DND-41 (cell line): Measurements from ENCODE around the gene NR0B1.

Experiments
- ATAC-seq: fragments of 200-7000 bp; cut with Tn5 transposase; 3 replicates; pipeline ENCODE4 v1.9.1; 2021; ENCODE audit warnings: low read depth; ENCODE audit not compliant: insufficient read depth
- DNase-seq: peaks from one replicate; pipeline ENCODE4 v3.0.0-alpha.2; 2020
- H2AFZ ChIP-seq: 2 replicates; pipeline ENCODE4 v1.6.0; 2012; ENCODE audit warnings: low read depth, low read length
- H3K27ac ChIP-seq: 2 replicates; pipeline ENCODE4 v1.5.1; 2012; ENCODE audit warnings: low read length, inconsistent platforms
- H3K27me3 ChIP-seq: fragments of 200-600 bp; sonication (generic); 2 replicates; pipeline ENCODE4 v1.6.0; 2012; ENCODE audit warnings: low read length, mild to moderate bottlenecking, inconsistent platforms; ENCODE audit not compliant: insufficient read depth, poor library complexity
- H3K36me3 ChIP-seq: 2 replicates; pipeline ENCODE4 v1.5.1; 2012; ENCODE audit warnings: low read length, inconsistent platforms; ENCODE audit not compliant: insufficient read depth
- H3K4me1 ChIP-seq: 2 replicates; pipeline ENCODE4 v1.5.1; 2012; ENCODE audit warnings: mild to moderate bottlenecking, low read length; ENCODE audit not compliant: insufficient read depth
- H3K4me2 ChIP-seq: 2 replicates; pipeline ENCODE4 v1.6.0; 2012; ENCODE audit warnings: mild to moderate bottlenecking, moderate library complexity, low read length, inconsistent platforms; ENCODE audit not compliant: insufficient read depth
- H3K4me3 ChIP-seq, 2 experiments: fragments of 200-600 bp in 1 of 2; shearing (Covaris generic) in 1 of 2; 2 replicates each; pipeline ENCODE4 v1.5.1; 2012 to 2016; ENCODE audit warnings: inconsistent platforms in 2 of 2, low read length in 2 of 2, mild to moderate bottlenecking in 2 of 2, low read depth in 1 of 2, moderate library complexity in 1 of 2
- H3K79me2 ChIP-seq: 2 replicates; pipeline ENCODE4 v1.6.0; 2012; ENCODE audit warnings: low read length, inconsistent platforms; ENCODE audit not compliant: insufficient read depth
- H3K9ac ChIP-seq: 2 replicates; pipeline ENCODE4 v1.6.0; 2012; ENCODE audit warnings: low read depth, mild to moderate bottlenecking, inconsistent platforms, low read length, moderate library complexity
- H3K9me3 ChIP-seq: 2 replicates; pipeline ENCODE4 v1.5.1; 2012; ENCODE audit warnings: low read length, moderate library complexity, mild to moderate bottlenecking, inconsistent platforms; ENCODE audit not compliant: insufficient read depth, severe bottlenecking
- H4K20me1 ChIP-seq: 2 replicates; pipeline ENCODE4 v1.6.0; 2012; ENCODE audit warnings: low read length; ENCODE audit not compliant: insufficient read depth
- EZH2 ChIP-seq: IDR thresholded peaks from 3 replicates; pipeline ENCODE4 v1.6.1; 2012; ENCODE audit warnings: borderline replicate concordance, low read depth, mild to moderate bottlenecking, moderate library complexity, low read length, inconsistent platforms; ENCODE audit not compliant: severe bottlenecking
- TF ChIP-seq, protein P1 (sequence below): IDR thresholded peaks from 2 replicates; pipeline ENCODE4 v1.5.1; 2012; ENCODE audit warnings: borderline replicate concordance, low read length, moderate library complexity, mild to moderate bottlenecking; ENCODE audit not compliant: poor library complexity, severe bottlenecking; ENCODE audit errors: extremely low read depth

The NR0B1 gene, protein sequence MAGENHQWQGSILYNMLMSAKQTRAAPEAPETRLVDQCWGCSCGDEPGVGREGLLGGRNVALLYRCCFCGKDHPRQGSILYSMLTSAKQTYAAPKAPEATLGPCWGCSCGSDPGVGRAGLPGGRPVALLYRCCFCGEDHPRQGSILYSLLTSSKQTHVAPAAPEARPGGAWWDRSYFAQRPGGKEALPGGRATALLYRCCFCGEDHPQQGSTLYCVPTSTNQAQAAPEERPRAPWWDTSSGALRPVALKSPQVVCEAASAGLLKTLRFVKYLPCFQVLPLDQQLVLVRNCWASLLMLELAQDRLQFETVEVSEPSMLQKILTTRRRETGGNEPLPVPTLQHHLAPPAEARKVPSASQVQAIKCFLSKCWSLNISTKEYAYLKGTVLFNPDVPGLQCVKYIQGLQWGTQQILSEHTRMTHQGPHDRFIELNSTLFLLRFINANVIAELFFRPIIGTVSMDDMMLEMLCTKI

DNA sequence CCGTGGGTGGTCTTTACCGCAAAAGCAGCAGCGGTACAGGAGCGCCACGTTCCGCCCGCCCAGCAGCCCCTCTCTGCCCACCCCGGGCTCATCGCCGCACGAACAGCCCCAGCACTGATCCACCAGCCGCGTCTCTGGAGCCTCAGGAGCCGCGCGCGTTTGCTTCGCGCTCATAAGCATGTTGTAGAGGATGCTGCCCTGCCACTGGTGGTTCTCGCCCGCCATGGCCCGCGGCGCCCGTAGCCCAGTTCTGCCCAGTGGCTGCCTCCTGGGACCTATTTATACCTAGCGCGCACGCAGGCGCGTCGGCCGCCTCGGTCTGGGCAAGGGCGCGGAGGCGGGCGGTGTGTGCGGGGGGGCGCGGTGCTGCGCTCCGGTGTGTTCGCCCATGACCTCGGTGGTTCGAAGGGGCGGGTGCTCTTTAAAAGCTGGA lies at the start of gene NR0B1:
Gene NR0B1, minus strand, starts transcription at position 252 of the 433 bp plus-strand sequence. Its CDS starts 27 bp downstream, at position 225.
- Histone ChIP-seq H2AFZ (no peak within 1 kb of the TSS), H3K27ac (no peak within 1 kb of the TSS), H3K4me1 (no peaks in the 10 kb centered on the region), H3K9me3 (no peaks in the 10 kb centered on the region), H3K4me2 (no peak within 1 kb of the TSS), H3K79me2 (no peaks in the 10 kb centered on the region), H3K36me3 (no peaks in the 10 kb centered on the region), H3K27me3 (no peaks in the 10 kb centered on the region), H3K9ac (no peak within 1 kb of the TSS), H3K4me3 (no peak within 1 kb of the TSS), H4K20me1 (no peaks in the 10 kb centered on the region)
- DNase-seq (no peak), ATAC-seq (no peak)
- TF ChIP-seq, protein P1, sequence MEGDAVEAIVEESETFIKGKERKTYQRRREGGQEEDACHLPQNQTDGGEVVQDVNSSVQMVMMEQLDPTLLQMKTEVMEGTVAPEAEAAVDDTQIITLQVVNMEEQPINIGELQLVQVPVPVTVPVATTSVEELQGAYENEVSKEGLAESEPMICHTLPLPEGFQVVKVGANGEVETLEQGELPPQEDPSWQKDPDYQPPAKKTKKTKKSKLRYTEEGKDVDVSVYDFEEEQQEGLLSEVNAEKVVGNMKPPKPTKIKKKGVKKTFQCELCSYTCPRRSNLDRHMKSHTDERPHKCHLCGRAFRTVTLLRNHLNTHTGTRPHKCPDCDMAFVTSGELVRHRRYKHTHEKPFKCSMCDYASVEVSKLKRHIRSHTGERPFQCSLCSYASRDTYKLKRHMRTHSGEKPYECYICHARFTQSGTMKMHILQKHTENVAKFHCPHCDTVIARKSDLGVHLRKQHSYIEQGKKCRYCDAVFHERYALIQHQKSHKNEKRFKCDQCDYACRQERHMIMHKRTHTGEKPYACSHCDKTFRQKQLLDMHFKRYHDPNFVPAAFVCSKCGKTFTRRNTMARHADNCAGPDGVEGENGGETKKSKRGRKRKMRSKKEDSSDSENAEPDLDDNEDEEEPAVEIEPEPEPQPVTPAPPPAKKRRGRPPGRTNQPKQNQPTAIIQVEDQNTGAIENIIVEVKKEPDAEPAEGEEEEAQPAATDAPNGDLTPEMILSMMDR = no peak
- no peak for TF ChIP-seq EZH2

DNA sequence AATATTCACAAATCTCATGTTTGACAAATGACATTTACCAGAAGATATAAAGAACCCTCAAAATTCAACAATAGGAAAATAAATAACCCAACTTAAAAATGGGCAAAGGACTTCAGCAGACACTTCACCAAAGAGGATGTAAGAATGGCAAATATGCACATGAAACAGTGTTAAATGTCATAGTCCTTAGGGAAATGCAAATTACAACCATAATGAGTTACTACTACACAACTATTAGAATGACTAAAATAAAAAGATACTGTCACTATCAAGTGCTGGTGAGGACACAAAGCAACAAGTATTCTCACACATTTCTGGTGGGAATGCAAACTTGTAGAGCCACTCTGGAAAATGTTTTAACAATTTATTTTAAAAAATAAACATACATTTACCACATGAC lies 40.8 kb upstream of the NR0B1 start:
- no peaks in the 10 kb centered on the region for H3K4me1 ChIP-seq
- no peak for ATAC-seq
- TF ChIP-seq EZH2 = no peak
- TF ChIP-seq, protein P1 = no peak
- no peaks in the 10 kb centered on the region for H4K20me1 ChIP-seq
- H3K27me3 ChIP-seq = no peaks in the 10 kb centered on the region
- H3K79me2 ChIP-seq = no peaks in the 10 kb centered on the region
- no peak for DNase-seq
- H3K4me3 ChIP-seq = no peak overlapping the region
- no peaks in the 10 kb centered on the region for H3K36me3 ChIP-seq
- H2AFZ ChIP-seq = no peak overlapping the region
- no peak overlapping the region for H3K4me2 ChIP-seq
- no peak overlapping the region for H3K9ac ChIP-seq
- no peak overlapping the region for H3K27ac ChIP-seq
- no peaks in the 10 kb centered on the region for H3K9me3 ChIP-seq

DNA sequence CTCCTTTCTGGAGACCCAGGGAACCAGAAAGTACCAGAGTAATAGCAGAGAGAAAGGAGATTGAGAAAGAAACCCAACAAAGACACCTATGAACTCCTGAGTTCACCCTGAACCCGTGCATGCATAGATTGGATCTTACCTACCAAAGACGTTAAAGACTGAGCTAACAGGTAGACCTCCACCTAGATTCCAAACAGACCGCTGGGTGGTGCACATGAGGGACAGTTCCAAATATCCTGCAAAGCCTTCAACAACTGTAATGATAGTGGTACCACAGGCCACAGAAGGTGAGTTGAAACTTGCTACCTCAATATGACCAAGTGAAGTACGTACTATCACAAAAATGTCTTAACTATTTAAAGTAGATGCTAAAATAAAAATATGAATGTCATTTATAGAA lies 34.0 kb upstream of the NR0B1 start:
- Histone ChIP-seq H2AFZ (no peak overlapping the region), H3K27ac (no peak overlapping the region), H3K36me3 (no peaks in the 10 kb centered on the region), H3K27me3 (no peaks in the 10 kb centered on the region), H3K4me3 (no peak overlapping the region), H3K9ac (no peak overlapping the region), H3K4me2 (no peak overlapping the region), H4K20me1 (no peaks in the 10 kb centered on the region), H3K79me2 (no peaks in the 10 kb centered on the region), H3K9me3 (no peaks in the 10 kb centered on the region), H3K4me1 (no peaks in the 10 kb centered on the region)
- TF ChIP-seq EZH2 = no peak
- TF ChIP-seq, protein P1 = no peak
- no peak for DNase-seq
- ATAC-seq = no peak
